Hepatocyte (in vitro differentiated cells): ENCODE measurements around the gene PRDM16. TPM values are rescaled to one million over a fixed set of nuclear protein-coding genes. Genes with fewer than 3 reads are reported as not detected.

Experiments used
- DNase-seq: peaks from one replicate; pipeline ENCODE4 v3.0.0-alpha.2; 2016; ENCODE audit warnings: low spot score
- H2AFZ ChIP-seq: fragments of 200-600 bp; sonication (generic); 2 replicates; pipeline ENCODE4 v1.6.0; 2016; ENCODE audit warnings: antibody characterized with exemption, mild to moderate bottlenecking
- H3K27ac ChIP-seq: fragments of 200-600 bp; sonication (generic); 2 replicates; pipeline ENCODE4 v1.5.1; 2016; ENCODE audit warnings: mild to moderate bottlenecking
- H3K27me3 ChIP-seq: fragments of 200-600 bp; sonication (generic); 2 replicates; pipeline ENCODE4 v1.6.1; 2016
- H3K36me3 ChIP-seq: fragments of 200-600 bp; sonication (generic); replicated peaks from 2 replicates; pipeline ENCODE4 v1.5.1; 2016; ENCODE audit warnings: low read depth; ENCODE audit not compliant: insufficient read depth
- H3K4me1 ChIP-seq: fragments of 200-600 bp; sonication (generic); 2 replicates; pipeline ENCODE4 v1.5.1; 2016; ENCODE audit warnings: mild to moderate bottlenecking, moderate library complexity; ENCODE audit not compliant: insufficient read depth
- H3K4me2 ChIP-seq: fragments of 200-600 bp; sonication (generic); 2 replicates; pipeline ENCODE4 v1.6.0; 2016
- H3K4me3 ChIP-seq: fragments of 200-600 bp; sonication (generic); 2 replicates; pipeline ENCODE4 v1.5.1; 2016; ENCODE audit warnings: mild to moderate bottlenecking
- H3K79me2 ChIP-seq: fragments of 200-600 bp; sonication (generic); 2 replicates; pipeline ENCODE4 v1.6.0; 2017; ENCODE audit warnings: mild to moderate bottlenecking
- H3K9me2 ChIP-seq: fragments of 200-600 bp; sonication (generic); replicated peaks from 2 replicates; pipeline ENCODE4 v1.6.0; 2017; ENCODE audit warnings: mild to moderate bottlenecking; ENCODE audit not compliant: insufficient read depth
- H3K9me3 ChIP-seq: fragments of 200-600 bp; sonication (generic); 2 replicates; pipeline ENCODE4 v1.5.1; 2016; ENCODE audit warnings: low read depth, mild to moderate bottlenecking
- H4K20me1 ChIP-seq: fragments of 200-600 bp; sonication (generic); 2 replicates; pipeline ENCODE4 v1.6.0; 2016; ENCODE audit warnings: mild to moderate bottlenecking; ENCODE audit not compliant: insufficient read depth, poor library complexity, severe bottlenecking
- CTCF ChIP-seq: fragments of 200-600 bp; sonication (generic); IDR thresholded peaks from 2 replicates; pipeline ENCODE4 v1.5.1; 2016; ENCODE audit warnings: antibody characterized with exemption, mild to moderate bottlenecking; ENCODE audit not compliant: poor library complexity
- EZH2 ChIP-seq: fragments of 200-600 bp; sonication (generic); IDR thresholded peaks from 2 replicates; pipeline ENCODE4 v1.6.1; 2016; ENCODE audit warnings: antibody characterized with exemption, mild to moderate bottlenecking, borderline replicate concordance
- EZH2phosphoT487 ChIP-seq: fragments of 200-600 bp; sonication (generic); IDR thresholded peaks from one replicate; pipeline ENCODE4 v1.6.1; 2018; ENCODE audit warnings: antibody characterized with exemption, mild to moderate bottlenecking, low read depth, moderate library complexity; ENCODE audit not compliant: unreplicated experiment, severe bottlenecking
- WGBS: methylation state at CpG from one replicate; pipeline ENCODE4 v1.1.6; 2016; ENCODE audit warnings: low lambda C conversion rate; ENCODE audit errors: missing lambda C conversion rate; 5-methylcytosine and 5-hydroxymethylcytosine counted together
- polyA plus RNA-seq: library from polyadenylated mRNA; unstranded; fragments of >200 nt; fragmentation: Nextera tagmentation; extraction: Ambion mirVana; gene quantifications from 2 replicates; pipeline ENCODE4 v1.2.1, GENCODE V29; 2016
- total RNA-seq: library from RNA; depleted of rRNA; stranded (reverse); fragments of >200 nt; gene quantifications from 2 replicates; pipeline ENCODE4 v1.2.3, GENCODE V29; 2014

The PRDM16 gene
- total and polyA plus RNA-seq, 2 experiments from 2014 or later, result 8.1 to 9.9 TPM

- H2AFZ ChIP-seq, result no peak overlapping the region
- no peaks in the 10 kb centered on the region for H4K20me1 ChIP-seq
These were observed 243.4 kb downstream of the PRDM16 start for GRCh38 chr1:3312310-3312897.

DNA sequence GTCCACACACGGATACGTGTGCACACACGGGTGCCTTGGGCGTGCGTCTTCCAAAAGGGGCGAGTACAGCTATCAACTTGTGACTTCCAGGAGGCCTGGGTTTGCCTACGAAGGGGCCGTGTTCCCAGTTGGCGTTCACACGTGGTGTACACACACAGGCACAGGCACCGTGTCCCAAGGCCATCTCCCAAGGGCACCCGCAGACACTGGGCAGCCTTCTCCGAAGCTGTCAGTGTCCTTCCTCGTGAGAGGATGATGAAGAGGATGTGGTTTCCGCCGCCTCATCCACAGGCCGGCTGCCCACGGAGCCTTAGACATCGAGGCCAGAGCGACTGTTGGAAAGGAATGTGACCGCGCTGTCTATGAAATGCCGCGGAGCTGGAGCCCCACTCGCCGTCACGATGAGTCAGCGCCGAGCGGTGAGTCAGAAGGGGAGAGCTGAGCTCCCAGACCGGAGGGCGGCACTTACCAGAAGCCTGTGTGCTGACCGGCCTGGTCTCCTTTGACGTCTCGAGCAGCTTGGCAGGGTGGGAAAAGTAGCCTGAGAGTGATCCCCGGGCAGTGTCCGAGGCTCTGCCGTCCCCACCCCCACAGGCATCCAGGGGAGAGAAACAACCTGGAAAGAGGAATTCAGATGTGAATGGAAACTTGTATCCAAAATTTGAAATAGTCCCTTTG lies 244.0 kb downstream of the PRDM16 start:
- Histone ChIP-seq H3K9me2 (no peaks in the 10 kb centered on the region), H3K79me2 (no peaks in the 10 kb centered on the region), H3K9me3 (no peaks in the 10 kb centered on the region), H3K4me2 (peak overlapping the region; percentile 45), H3K27me3 (peaks cover 4% of the 10 kb centered on the region), H3K36me3 (no peaks in the 10 kb centered on the region), H2AFZ (no peak overlapping the region), H3K27ac (peak overlapping the region; percentile 92), H3K4me3 (no peak overlapping the region), H4K20me1 (no peaks in the 10 kb centered on the region), H3K4me1 (peaks cover 25% of the 10 kb centered on the region)
- 39% methylated on average over 38 of the region's 38 CpGs for WGBS
- peak; percentile 96 for DNase-seq
- TF ChIP-seq CTCF, result no peak
- no peak for TF ChIP-seq EZH2phosphoT487
- no peak for TF ChIP-seq EZH2

More at GRCh38 chr1:3312310-3312897, 243.4 kb downstream of the PRDM16 start:
- peaks cover 25% of the 10 kb centered on the region for H3K4me1 ChIP-seq
- no peak overlapping the region for H3K4me3 ChIP-seq
- H3K79me2 ChIP-seq, result no peaks in the 10 kb centered on the region
- H3K4me2 ChIP-seq, result no peak overlapping the region
- no peaks in the 10 kb centered on the region for H3K9me3 ChIP-seq
- peaks cover 4% of the 10 kb centered on the region for H3K27me3 ChIP-seq
- no peak for DNase-seq
- peak overlapping the region; percentile 72 for H3K27ac ChIP-seq
- H3K9me2 ChIP-seq, result no peaks in the 10 kb centered on the region
- TF ChIP-seq EZH2 (no peak), CTCF (no peak), EZH2phosphoT487 (no peak)
- H3K36me3 ChIP-seq, result no peaks in the 10 kb centered on the region
- WGBS, result 93% methylated on average over 24 of the region's 24 CpGs

DNA sequence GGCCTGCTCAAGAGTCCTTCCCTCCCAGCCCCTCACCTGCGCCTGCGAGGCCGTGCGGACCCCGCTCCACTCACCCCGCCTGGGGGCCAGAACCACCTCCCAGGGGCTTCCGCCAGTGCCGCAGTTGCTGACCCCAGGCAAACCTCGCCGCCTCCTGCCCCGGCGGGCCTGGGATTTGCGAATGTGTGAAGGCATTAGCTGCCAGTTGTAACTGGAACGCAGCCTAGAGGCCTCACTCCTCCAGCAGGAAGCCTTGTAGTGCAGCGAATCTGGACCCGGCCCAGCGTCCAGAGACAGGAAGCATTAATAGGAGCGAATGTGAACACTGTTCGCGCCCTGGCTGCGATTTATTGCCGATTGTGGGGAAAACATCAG lies 244.6 kb downstream of the PRDM16 start:
- peak overlapping the region; percentile 92 for H3K27ac ChIP-seq
- no peaks in the 10 kb centered on the region for H4K20me1 ChIP-seq
- no peaks in the 10 kb centered on the region for H3K36me3 ChIP-seq
- H3K4me3 ChIP-seq, result no peak overlapping the region
- no peaks in the 10 kb centered on the region for H3K79me2 ChIP-seq
- peaks cover 4% of the 10 kb centered on the region for H3K27me3 ChIP-seq
- WGBS, result 39% methylated on average over 22 of the region's 22 CpGs
- peak overlapping the region; percentile 45 for H3K4me2 ChIP-seq
- TF ChIP-seq CTCF (no peak), EZH2 (no peak), EZH2phosphoT487 (no peak)
- H2AFZ ChIP-seq, result no peak overlapping the region
- no peaks in the 10 kb centered on the region for H3K9me3 ChIP-seq
- H3K9me2 ChIP-seq, result no peaks in the 10 kb centered on the region
- H3K4me1 ChIP-seq, result peaks cover 25% of the 10 kb centered on the region
- DNase-seq, result peak; percentile 79
